ENCODE data around the gene C6orf47.

DNA sequence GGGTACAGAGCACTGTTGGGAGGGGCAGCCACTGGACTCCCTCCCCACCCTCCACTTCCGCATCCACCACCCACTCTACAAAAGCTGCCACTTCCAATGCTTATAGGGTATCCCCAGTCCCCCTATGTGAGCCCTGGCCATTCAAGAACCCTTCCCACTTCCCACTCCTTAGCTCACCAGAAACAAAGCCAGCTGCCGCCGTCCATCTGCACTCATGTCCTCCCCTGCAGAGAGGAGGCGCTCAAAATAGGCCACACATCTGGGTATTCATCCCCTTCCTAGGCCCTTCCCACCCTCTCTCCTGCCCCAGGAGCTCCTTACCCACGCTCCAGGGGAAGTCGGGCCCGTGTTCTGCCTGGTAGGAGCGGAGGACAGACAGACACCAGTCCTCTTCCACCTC is 26.7 kb upstream of the C6orf47 start:
- TF ChIP-seq, protein P1, sequence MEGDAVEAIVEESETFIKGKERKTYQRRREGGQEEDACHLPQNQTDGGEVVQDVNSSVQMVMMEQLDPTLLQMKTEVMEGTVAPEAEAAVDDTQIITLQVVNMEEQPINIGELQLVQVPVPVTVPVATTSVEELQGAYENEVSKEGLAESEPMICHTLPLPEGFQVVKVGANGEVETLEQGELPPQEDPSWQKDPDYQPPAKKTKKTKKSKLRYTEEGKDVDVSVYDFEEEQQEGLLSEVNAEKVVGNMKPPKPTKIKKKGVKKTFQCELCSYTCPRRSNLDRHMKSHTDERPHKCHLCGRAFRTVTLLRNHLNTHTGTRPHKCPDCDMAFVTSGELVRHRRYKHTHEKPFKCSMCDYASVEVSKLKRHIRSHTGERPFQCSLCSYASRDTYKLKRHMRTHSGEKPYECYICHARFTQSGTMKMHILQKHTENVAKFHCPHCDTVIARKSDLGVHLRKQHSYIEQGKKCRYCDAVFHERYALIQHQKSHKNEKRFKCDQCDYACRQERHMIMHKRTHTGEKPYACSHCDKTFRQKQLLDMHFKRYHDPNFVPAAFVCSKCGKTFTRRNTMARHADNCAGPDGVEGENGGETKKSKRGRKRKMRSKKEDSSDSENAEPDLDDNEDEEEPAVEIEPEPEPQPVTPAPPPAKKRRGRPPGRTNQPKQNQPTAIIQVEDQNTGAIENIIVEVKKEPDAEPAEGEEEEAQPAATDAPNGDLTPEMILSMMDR (conservative IDR thresholded peaks at IDR 0.05) = no peak
- no peak for TF ChIP-seq EZH2 (IDR thresholded peaks at IDR 0.05; ENCODE audit: low read depth)
